CD4-positive, alpha-beta T cell treated with Interleukin-17A for 1 hour (primary cell): ENCODE data around the gene ST8SIA5.
A peak's percentile ranks its signal among the peaks of the same experiment; 100 is the strongest.

Source experiments
- DNase-seq: peaks from one replicate; pipeline ENCODE4 v3.0.0-alpha.2; 2020

Gene ST8SIA5

GRCh38 chr18:46705521-46705920 lies 51.3 kb downstream of the ST8SIA5 start:
- no peak for DNase-seq

DNA sequence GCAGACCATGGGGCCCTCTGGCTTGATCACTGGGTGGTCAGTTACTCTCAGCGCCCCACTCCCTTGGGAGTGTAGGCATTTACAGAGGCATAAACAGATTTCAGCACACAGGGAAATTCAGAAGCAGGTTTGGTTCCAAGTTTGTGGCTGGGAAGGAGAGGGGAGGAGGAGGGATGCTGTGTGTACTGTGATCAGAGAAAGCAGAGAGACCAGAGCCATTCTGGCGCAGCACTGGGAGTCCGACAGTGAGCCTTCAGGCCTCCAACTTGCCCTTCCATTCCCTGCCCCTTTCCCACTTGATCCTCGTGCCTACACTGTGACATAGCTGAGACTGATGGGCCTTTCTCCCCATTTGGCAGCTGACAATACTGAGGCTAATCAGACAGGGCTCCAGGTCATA lies 52.0 kb downstream of the ST8SIA5 start:
- no peak for DNase-seq

- DNase-seq, result no peak
Measured at GRCh38 chr18:46704189-46704588, 52.7 kb downstream of the ST8SIA5 start.

GRCh38 chr18:46702471-46702870 lies 54.4 kb downstream of the ST8SIA5 start:
- DNase-seq, result no peak

DNA sequence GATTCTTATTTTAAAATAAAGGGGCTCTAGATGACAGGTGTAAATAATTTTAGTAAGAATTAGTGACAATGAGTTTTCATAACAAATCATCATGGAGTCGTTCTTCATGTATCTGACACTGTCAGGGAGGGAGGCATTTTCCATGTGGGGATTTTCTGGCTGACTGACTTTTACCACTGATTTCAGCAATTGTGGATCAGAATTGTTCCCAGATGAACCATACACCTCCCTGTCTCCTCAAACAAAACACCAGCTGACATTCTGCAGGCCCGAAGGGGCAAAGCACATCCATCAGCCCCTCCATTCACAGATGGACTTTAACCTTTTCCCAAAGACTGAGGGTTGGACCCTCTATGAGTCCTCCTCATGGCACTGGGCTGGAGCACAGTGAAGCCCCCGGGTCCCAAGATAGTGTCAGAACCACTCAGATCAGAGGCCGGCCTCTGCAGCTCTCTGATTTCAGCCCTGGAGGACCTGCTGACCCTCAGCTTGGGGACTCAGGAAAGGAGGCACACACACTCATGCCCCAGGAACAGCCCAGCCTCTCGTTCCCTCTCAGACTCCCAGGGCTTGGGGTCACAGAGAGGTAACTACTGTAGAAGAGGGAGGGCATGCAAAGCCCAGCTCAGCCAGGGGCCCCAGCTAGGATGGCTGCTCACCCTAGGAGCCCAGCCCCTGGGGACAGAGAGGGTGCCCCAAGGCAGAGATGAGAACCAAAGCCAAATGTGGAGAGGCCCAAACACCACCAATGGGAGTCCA lies 56.6 kb downstream of the ST8SIA5 start:
- DNase-seq, result no peak

GRCh38 chr18:46696702-46697101 lies 60.2 kb downstream of the ST8SIA5 start:
- no peak for DNase-seq

DNA sequence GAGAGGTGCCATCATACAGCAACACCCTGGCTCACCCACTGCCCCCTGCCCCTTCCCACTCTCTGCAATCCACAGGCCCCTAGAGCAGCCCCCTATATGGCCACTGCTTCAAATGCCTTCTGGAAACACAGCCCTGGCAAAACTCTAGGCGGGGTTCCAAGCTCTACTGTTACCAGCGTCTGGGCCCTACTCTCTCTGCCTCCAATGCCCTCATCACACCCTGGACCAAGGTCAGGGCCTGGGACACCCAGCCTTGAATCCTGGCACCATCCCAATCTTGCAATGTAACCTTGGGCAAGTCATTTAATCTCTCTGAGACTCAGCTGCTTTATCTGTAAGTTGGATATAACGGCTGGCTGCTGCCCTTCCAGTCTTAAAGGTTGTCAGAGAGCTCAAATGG lies 60.6 kb downstream of the ST8SIA5 start:
- no peak for DNase-seq

- DNase-seq, result no peak
Measured at GRCh38 chr18:46693996-46694395, 62.9 kb downstream of the ST8SIA5 start.

- no peak for DNase-seq
Measured at GRCh38 chr18:46688853-46689525, 67.9 kb downstream of the ST8SIA5 start.

DNA sequence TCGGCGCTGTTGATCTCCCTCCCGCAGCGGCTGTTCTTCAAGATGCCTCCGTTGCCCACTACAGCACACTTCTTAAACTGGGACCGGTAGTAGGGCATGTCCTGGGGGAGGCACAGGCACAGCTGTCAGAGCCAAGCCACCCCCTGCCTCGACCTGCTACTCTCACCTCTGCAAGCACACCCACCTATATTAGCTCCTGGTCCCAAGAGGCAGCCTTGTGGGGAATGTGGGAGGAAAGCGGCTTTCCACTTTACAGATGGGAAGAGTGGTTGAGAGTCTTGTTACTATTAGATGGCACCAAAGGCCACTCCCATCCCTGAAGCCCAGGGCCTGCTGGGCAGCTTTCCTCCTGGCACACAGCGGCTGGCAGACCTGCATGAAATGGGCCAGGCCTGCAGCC lies 70.7 kb downstream of the ST8SIA5 start:
- DNase-seq, result no peak

GRCh38 chr18:46683252-46683651 lies 73.6 kb downstream of the ST8SIA5 start:
- no peak for DNase-seq

- no peak for DNase-seq
Measured at GRCh38 chr18:46680784-46681695, 75.8 kb downstream of the ST8SIA5 start.

DNA sequence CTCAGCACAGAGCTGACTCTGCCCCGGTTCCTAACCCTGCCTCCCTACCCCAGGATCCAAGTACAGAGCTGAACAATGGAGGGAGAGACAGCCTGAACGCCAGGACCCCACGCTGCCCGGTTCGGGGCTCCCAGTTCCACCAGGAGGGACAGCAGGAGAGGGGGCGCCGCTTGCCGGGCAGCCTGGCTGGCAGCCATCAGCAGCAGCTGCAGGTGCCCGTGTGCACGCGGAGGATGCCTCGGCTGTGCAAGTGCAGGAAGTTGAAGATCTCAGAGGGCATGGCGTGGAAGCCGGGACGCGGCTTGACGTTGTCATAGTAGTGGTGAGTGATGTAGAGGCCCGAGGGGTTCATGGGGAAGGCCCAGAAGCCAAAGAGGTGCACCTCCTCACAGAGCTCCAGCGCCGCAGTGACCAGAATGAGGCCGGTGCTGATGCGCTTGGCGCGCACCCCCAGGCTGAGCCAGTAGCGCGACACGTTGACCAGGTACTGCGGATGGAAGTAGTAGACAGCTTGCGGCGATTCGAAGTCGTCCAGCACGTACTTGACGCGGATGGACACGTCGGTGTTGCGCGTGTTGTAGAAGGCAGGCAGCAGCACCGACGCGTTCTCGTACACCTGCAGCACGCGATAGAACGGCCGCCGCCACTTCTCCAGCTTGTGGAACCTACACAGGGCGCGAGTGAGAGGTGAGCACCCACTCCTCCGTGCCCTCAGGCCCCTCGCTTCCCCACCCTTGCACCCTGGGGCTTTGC lies 76.8 kb downstream of the ST8SIA5 start:
- DNase-seq, result no peak

DNA sequence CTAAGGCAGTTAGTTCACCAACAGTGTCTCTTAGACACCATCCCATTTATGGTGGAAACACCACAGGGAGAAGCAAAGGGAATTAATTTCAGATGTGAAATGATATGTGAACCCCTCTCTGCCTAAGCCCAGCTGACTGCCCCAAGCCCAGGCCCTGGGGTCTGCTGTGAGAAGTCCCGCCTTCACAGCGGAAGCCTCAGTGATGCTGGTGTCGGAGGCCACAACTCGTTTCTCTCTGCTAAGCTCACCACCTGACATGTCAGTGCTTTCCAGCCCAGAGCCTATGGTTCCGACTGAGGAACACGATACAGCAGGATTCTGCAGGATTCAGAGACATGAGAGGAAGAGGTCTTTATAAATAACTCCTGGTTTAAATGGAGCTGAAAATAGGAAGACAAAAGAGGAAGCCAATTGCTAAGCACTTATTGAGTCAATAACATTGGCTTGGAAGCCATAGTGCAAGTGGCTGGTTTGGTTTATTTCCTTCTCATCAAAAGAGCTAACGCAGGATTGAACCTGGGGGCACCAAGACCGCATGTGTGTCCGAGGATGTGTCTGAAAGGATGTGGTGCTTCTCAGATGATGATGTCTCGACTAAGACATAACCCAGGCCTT lies 78.0 kb downstream of the ST8SIA5 start:
- no peak for DNase-seq

DNA sequence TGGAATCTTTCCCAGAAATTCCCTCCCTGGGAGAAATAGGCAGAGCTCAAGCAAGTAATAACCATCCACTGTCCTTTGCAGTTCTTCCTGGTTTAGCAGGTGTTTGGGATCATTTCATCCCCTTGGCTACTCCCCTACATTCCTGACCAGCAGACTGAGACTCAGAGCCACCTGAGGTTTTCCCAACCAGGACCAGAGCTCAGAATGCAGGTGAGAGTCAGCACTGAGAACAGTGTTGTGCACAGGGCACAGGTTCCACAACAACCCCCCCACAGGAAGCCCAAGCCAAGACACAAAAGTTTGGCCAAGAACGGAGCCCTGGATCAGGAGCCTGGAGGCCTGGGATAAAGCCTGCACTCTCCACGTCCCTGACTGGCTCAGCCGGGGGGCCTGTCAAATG lies 78.8 kb downstream of the ST8SIA5 start:
- no peak for DNase-seq

DNA sequence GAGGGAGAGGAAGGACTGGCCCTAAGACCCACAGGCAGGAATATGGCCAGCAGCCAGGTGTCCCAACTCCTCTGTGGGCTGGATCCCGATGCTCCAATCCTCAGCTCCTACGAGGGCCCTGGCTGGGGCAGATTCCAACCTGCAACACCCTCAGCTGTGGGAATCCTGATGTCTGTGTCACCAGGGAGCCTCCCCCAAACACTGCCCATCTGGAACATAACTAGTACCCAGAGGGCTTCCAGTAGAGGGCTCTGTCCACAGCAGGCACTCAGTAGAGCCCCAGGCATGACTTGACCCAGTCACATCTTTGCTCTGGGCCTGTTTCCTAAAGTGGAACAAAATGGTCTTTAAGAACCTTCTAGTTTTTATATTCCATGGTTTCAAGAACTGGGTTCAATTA lies 79.2 kb downstream of the ST8SIA5 start:
- no peak for DNase-seq

DNA sequence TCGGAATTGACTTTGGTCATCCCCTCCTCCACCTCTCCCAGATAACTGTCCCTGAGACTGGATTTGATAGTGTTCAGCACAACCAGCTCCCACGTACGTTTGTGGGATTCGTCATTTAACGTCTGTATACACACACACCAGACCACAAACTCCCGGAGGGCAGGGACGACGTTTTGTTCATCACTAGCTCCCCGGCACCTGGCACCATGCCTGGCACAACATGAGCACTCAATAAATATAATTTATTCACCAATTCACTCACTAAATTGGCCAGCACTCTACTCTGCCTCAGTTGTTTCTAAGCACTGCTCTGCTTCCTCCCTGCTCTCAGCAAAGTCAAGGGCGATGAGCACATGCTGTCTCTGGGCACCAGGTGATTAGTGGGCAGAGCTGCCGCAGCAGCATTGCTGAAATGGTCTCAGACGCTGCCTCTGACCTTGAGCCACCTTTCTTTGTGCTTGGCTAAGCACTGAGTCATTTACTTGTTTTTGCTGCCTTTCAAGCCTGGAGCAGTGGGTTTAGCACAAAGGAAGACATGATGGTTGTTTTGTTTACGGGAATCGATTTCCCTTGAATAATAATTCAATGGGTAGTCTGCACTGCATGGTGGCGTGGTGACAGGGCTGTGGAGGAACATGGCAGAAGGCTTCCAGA lies 80.5 kb downstream of the ST8SIA5 start:
- DNase-seq, result no peak

DNA sequence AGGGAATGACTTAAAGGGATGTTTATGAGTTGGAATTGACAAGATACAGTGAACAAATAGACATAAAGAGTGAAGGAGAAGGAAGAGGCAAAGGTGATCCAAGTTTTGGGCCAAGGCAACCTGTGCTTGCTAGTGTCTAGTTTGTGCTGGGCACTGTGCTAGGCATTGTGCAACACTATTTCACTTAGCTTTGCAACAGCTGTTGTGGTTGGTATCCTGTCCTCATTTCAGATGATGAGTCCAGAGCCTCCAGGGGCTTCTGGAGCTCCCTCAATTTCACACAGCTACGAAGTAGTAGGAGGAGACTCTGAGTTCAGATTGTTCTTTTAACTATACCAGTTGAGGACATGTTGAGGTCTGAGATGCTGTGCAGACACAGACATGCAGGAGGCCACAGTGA lies 81.7 kb downstream of the ST8SIA5 start:
- no peak for DNase-seq

- peak; percentile 52 for DNase-seq
Measured at GRCh38 chr18:46672062-46672970, 84.5 kb downstream of the ST8SIA5 start.

DNA sequence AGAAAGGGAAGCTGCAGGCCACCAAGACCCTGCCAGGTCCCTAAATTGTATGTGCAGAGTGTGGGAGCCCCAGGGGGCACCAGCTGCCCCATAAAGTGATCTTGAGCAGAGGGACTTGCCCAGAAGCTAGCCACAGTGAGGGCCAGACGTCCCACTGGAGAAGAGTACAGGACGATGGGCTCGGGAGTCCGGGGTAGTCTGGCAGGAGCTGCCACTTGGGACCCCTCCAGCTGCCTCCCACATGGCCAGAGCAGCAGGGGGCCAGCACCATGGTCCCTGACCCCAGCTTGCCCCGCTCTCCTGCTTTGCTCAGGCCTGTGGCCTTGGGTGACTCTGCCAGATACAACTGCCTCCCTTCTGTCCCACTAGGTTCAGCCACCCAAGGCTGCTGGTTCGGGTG lies 88.2 kb downstream of the ST8SIA5 start:
- DNase-seq, result no peak

- DNase-seq, result no peak
Measured at GRCh38 chr18:46668135-46668534, 88.7 kb downstream of the ST8SIA5 start.
